PC-9 (cell line): ENCODE data around the gene PYY.

Experiments
- CTCF ChIP-seq: fragments of 200-600 bp; sonication (generic); conservative IDR thresholded peaks from 2 replicates; pipeline ENCODE4 v1.6.1; 2017; ENCODE audit warnings: mixed run types, antibody characterized with exemption, mild to moderate bottlenecking, moderate library complexity
- EZH2 ChIP-seq: fragments of 200-600 bp; sonication (generic); IDR thresholded peaks from 2 replicates; pipeline ENCODE4 v1.8.0; 2017; ENCODE audit warnings: antibody characterized with exemption, low read depth

DNA sequence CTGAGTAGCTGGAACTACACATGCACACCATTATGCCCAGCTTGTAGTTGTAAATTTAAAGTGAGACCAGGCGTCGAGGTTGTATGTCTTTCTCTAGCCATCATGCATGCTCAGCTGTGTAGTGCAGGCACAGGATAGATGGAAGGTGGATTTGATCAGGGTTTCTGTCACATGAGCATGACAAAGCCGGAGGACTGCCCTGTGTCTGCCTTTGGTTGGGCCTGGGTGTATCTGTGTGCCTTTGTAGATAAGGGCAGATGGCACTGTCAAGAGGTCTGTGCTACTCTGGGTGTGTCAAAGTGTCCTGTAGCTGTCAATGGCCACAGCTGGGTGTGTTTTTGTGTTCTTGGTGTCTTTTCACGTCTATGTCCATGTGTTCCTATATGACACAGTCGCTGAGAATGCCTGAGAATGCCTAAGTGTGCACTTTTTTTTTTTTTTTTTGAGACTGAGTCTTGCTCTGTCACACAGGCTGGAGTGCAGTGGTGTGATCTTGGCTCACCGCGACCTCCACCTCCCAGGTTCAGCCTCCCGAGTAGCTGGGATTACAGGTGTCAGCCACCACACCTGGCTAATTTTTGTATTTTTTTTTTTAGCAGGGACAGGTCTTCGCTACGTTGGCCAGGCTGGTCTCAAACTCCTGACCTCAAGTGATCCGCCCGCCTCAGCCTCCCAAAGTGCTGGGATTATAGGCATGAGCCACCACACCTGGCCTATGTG lies 46.6 kb upstream of the PYY start:
- TF ChIP-seq CTCF = no peak
- TF ChIP-seq EZH2 = no peak
